Measurements from ENCODE around the gene COPS7A.
"Not testable (repeated sequence)": the region's sequence is repeated elsewhere in the genome, so short reads cannot be mapped to it uniquely, and the experiment has no call there.

Gene COPS7A

DNA sequence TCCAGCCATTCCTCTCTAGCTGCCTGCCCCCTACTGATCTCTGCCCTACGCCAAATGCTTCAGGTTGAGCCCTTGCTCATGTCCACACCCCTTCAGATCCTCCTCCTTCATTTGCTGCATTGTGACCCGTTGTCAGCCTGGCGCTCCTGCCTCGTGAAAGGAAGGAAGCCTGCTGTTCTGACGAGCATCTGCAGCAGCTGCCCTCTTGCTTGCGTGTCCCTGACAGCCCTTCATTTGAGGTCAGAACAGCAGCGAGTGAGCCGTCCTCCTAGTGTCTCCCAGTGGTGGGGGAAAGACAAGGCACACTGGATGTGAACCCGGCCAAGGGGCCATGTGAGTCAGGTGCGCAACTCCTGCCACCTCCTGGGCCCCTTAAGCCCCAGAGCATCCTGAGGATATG lies 20.2 kb upstream of the COPS7A start:
- TF ChIP-seq, protein P1, sequence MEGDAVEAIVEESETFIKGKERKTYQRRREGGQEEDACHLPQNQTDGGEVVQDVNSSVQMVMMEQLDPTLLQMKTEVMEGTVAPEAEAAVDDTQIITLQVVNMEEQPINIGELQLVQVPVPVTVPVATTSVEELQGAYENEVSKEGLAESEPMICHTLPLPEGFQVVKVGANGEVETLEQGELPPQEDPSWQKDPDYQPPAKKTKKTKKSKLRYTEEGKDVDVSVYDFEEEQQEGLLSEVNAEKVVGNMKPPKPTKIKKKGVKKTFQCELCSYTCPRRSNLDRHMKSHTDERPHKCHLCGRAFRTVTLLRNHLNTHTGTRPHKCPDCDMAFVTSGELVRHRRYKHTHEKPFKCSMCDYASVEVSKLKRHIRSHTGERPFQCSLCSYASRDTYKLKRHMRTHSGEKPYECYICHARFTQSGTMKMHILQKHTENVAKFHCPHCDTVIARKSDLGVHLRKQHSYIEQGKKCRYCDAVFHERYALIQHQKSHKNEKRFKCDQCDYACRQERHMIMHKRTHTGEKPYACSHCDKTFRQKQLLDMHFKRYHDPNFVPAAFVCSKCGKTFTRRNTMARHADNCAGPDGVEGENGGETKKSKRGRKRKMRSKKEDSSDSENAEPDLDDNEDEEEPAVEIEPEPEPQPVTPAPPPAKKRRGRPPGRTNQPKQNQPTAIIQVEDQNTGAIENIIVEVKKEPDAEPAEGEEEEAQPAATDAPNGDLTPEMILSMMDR (conservative IDR thresholded peaks at IDR 0.05): no peak
- TF ChIP-seq ZFX (IDR thresholded peaks at IDR 0.05): no peak

DNA sequence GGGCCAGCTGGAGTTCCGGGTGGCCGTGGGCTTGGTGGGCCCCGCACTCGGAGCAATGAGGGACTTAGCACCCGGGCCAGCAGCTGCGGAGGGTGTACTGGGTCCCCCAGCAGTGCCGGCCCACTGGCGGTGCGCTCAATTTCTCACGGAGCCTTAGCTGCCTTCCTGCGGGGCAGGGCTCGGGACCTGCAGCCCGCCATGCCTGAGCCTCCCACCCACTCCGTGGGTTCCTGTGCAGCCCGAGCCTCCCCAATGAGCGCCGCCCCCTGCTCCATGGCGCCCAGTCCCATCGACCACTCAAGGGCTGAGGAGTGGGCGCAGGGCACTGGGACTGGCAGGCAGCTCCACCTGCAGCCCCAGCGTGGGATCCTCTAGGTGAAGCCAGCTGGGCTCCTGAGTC lies 15.5 kb upstream of the COPS7A start:
- not testable (repeated sequence) for H3K27ac ChIP-seq

More for the DNA sequence above, 20.2 kb upstream of the COPS7A start:
- no peak overlapping the region for H3K27ac ChIP-seq

DNA sequence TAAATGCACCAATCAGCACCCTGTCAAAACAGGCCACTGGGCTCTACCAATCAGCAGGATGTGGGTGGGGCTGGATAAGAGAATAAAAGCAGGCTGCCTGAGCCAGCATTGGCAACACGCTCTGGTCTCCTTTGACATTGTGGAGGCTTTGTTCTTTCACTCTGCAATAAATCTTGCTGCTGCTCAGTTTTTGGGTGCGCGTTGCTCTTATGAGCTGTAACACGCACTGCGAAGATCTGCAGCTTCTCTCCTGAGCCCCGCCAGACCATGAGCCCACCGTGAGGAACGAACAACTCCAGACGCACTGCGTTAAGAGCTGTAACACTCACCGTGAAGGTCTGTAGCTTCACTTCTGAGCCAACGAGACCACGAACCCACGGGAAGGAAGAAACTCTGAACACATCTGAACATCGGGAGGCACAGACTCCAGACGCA lies 14.9 kb upstream of the COPS7A start:
- no peak overlapping the region for H3K27ac ChIP-seq
- no peak for TF ChIP-seq ZFX (IDR thresholded peaks at IDR 0.05)
- TF ChIP-seq, protein P1 (conservative IDR thresholded peaks at IDR 0.05): no peak

DNA sequence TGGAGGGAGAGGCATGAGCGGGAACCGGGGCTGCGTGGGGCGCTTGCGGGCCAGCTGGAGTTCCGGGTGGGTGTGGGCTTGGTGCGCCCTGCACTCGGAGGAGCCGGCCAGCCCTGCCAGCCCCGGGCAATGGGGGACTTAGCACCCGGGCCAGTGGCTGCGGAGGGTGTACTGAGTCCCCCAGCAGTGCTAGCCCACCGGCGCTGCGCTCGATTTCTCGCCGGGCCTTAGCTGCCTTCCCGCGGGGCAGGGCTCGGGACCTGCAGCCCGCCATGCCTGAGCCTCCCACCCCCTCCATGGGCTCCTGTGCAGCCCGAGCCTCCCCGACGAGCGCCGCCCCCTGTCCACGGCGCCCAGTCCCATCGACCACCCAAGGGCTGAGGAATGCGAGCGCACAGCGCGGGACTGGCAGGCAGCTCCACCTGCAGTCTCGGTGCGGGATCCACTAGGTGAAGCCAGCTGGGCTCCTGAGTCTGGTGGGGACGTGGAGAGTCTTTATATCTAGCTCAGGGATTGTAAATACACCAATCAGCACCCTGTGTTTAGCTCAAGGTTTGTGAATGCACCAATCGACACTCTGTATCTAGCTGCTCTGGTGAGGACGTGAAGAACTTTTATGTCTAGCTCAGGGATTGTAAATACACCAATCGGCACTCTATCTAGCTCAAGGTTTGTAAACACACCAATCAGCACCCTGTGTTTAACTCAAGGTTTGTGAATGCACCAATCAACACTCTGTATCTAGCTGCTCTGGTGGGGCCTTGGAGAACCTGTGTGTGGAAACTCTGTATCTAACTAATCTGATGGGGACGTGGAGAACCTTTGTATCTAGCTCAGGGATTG lies 7.6 kb upstream of the COPS7A start:
- not testable (repeated sequence) for H3K27ac ChIP-seq

DNA sequence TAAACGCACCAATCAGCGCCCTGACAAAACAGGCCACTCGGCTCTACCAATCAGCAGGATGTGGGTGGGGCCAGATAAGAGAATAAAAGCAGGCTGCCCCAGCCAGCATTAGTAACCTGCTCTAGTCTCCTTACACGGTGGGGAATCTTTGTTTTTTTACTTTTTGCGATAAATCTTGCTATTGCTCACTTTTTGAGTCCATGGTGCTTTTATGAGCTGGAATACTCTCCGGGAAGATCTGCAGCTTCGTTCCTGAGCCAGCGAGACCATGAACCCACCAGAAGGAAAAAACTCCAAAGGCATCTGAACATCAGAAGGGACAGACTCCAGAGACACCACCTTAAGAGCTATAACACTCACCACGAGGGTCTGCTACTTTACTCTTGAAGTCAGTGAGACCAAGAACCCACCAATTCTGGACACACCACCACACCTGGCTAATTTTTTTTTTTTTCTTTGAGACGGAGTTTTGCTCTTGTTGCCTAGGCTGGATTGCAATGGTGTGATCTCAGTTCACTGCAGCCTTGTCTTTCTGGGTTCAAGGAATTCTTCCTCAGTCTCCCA lies 6.9 kb upstream of the COPS7A start:
- H3K27ac ChIP-seq: no peak overlapping the region
- no peak for TF ChIP-seq ZFX (IDR thresholded peaks at IDR 0.05)
- TF ChIP-seq, protein P1 (conservative IDR thresholded peaks at IDR 0.05): no peak

DNA sequence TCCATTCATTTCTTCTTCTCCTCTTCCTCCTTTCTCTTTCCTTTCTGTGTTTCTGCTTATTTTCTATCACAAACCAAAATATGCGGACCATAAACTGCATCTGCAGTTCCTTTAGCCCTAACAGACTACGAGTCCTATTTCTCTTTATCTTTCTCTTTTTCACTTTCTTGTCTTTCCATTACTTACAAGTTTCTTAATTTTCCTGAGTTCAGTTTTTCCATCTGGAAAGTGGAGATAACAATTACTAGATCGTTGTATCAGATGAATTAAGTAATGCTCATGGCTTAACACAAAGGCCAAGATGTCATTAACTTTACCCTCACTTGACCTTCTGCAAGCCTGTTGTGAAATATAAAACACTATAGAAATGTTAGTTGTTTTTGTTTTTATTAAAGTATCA lies 983 bp upstream of the COPS7A start:
- TF ChIP-seq, protein P1 (conservative IDR thresholded peaks at IDR 0.05): no peak
- TF ChIP-seq ZFX (IDR thresholded peaks at IDR 0.05): no peak
- no peak overlapping the region for H3K27ac ChIP-seq

DNA sequence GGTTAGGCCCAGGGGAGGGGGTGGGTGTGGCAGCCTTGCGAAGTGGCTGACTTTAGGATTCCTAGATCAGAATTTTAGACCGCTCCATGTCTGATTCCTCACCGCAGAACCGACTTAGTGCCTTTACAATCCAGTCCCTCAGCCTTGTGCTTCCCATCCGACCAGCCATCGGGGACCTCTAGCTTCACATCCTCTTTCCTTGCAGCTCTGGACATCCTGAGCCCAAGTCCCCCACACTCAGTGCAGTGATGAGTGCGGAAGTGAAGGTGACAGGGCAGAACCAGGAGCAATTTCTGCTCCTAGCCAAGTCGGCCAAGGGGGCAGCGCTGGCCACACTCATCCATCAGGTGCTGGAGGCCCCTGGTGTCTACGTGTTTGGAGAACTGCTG lies 557 bp downstream of the COPS7A start:
- TF ChIP-seq ZFX (IDR thresholded peaks at IDR 0.05): no peak
- TF ChIP-seq, protein P1 (conservative IDR thresholded peaks at IDR 0.05): no peak
- peak overlapping the region; percentile 82 for H3K27ac ChIP-seq

DNA sequence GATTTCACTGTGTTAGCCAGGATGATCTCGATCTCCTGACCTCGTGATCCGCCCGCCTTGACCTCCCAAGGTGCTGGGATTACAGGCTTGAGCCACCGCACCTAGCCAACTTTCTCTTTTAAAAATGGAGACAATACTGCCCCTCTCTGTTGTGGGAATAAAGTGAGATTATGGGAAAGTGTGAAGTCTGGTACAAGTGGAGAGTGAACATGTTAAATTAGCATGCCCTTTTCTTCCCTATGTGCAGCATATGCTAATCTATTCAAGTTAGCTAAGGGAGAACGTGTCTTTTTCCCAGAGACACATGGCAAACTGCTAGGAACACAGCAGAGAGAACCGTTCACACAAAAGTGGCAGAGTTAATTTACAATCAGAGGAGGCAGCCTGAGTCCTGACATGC lies 1.5 kb downstream of the COPS7A start:
- H3K27ac ChIP-seq: peak overlapping the region; percentile 82
- TF ChIP-seq, protein P1 (conservative IDR thresholded peaks at IDR 0.05): no peak
- TF ChIP-seq ZFX (IDR thresholded peaks at IDR 0.05): no peak

Measured in C4-2B (cell line).